Lower lobe of right lung (tissue), 2 donors: Measurements from ENCODE around the gene TNFRSF19. TPM values are rescaled to one million over a fixed set of nuclear protein-coding genes. Genes with fewer than 3 reads are reported as not detected.
A peak's percentile ranks its signal among the peaks of the same experiment; 100 is the strongest.

ENCODE experiments used
- ATAC-seq, 2 donors: fragments of 200-7000 bp; cut with Tn5 transposase; one replicate each; pipeline ENCODE4 v1.9.1; 2020 to 2022; ENCODE audit warnings: mild to moderate bottlenecking in 2 of 2, moderate library complexity in 2 of 2
- DNase-seq: peaks from one replicate; pipeline ENCODE4 v3.0.0-alpha.2; 2020
- H3K27ac ChIP-seq: fragments of 200-600 bp; one replicate; pipeline ENCODE4 v1.8.0; 2022
- H3K27me3 ChIP-seq: fragments of 200-600 bp; one replicate; pipeline ENCODE4 v1.8.0; 2022; ENCODE audit warnings: low read depth
- H3K36me3 ChIP-seq: fragments of 200-600 bp; one replicate; pipeline ENCODE4 v1.8.0; 2022; ENCODE audit warnings: mild to moderate bottlenecking
- H3K4me1 ChIP-seq: fragments of 200-600 bp; one replicate; pipeline ENCODE4 v1.8.0; 2022
- H3K4me3 ChIP-seq: fragments of 200-600 bp; one replicate; pipeline ENCODE4 v1.8.0; 2022; ENCODE audit warnings: mild to moderate bottlenecking
- H3K9me3 ChIP-seq: fragments of 200-600 bp; one replicate; pipeline ENCODE4 v1.8.0; 2022
- intact Hi-C: fragments of 100-400 bp; cut with DNase I; formaldehyde crosslinking; loops from one replicate; pipeline ENCODE4 v1.11.0; 2022
- total RNA-seq: library from RNA; stranded (reverse); fragmentation: NEBNext Ultra II Directional; extraction: Animal tissue kit (Norgen Biotek cat#: 25700); gene quantifications from one replicate; pipeline ENCODE4 v1.2.1, GENCODE V29; 2021
- TF ChIP-seq, protein P1 (sequence below): fragments of 200-600 bp; IDR thresholded peaks from one replicate; pipeline ENCODE4 v1.8.0; 2022; ENCODE audit warnings: antibody characterized with exemption, mild to moderate bottlenecking
- donor health status: DM: no; HTN: yes; CAD: no; lungs with severe emphysema.

Gene TNFRSF19
- total RNA-seq, 1 donor from 2014 or later = 21.1 TPM

GRCh38 chr13:23668562-23668961 is 98.3 kb downstream of the TNFRSF19 start:
- no peak overlapping the region for H3K27ac ChIP-seq
- no peaks in the 10 kb centered on the region for H3K4me1 ChIP-seq
- H3K4me3 ChIP-seq = no peak overlapping the region
- intact Hi-C loops = no loop called here
- H3K27me3 ChIP-seq = no peaks in the 10 kb centered on the region
- TF ChIP-seq, protein P1, sequence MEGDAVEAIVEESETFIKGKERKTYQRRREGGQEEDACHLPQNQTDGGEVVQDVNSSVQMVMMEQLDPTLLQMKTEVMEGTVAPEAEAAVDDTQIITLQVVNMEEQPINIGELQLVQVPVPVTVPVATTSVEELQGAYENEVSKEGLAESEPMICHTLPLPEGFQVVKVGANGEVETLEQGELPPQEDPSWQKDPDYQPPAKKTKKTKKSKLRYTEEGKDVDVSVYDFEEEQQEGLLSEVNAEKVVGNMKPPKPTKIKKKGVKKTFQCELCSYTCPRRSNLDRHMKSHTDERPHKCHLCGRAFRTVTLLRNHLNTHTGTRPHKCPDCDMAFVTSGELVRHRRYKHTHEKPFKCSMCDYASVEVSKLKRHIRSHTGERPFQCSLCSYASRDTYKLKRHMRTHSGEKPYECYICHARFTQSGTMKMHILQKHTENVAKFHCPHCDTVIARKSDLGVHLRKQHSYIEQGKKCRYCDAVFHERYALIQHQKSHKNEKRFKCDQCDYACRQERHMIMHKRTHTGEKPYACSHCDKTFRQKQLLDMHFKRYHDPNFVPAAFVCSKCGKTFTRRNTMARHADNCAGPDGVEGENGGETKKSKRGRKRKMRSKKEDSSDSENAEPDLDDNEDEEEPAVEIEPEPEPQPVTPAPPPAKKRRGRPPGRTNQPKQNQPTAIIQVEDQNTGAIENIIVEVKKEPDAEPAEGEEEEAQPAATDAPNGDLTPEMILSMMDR = no peak
- ATAC-seq (no peak), DNase-seq (no peak)
- H3K9me3 ChIP-seq = no peaks in the 10 kb centered on the region
- peaks cover 8% of the 10 kb centered on the region for H3K36me3 ChIP-seq

- Histone ChIP-seq H3K4me1 (no peaks in the 10 kb centered on the region), H3K27ac (no peak overlapping the region), H3K4me3 (no peak overlapping the region), H3K9me3 (no peaks in the 10 kb centered on the region), H3K36me3 (peaks cover 8% of the 10 kb centered on the region), H3K27me3 (no peaks in the 10 kb centered on the region)
- ATAC-seq = no peak
- DNase-seq = no peak
- intact Hi-C loops = no loop called here
- TF ChIP-seq, protein P1 = no peak
Measured at GRCh38 chr13:23670793-23671192, 100.6 kb downstream of the TNFRSF19 start.

- intact Hi-C loops = no loop called here
- Histone ChIP-seq H3K27me3 (no peaks in the 10 kb centered on the region), H3K27ac (no peak overlapping the region), H3K36me3 (peaks cover 8% of the 10 kb centered on the region), H3K4me1 (no peaks in the 10 kb centered on the region), H3K9me3 (no peaks in the 10 kb centered on the region), H3K4me3 (no peak overlapping the region)
- TF ChIP-seq, protein P1 = no peak
- ATAC-seq (no peak), DNase-seq (no peak)
Measured at GRCh38 chr13:23671377-23671776, 101.2 kb downstream of the TNFRSF19 start.

GRCh38 chr13:23671897-23672296 is 101.7 kb downstream of the TNFRSF19 start:
- Histone ChIP-seq H3K9me3 (no peaks in the 10 kb centered on the region), H3K27me3 (no peaks in the 10 kb centered on the region), H3K4me1 (no peaks in the 10 kb centered on the region), H3K36me3 (peaks cover 8% of the 10 kb centered on the region), H3K27ac (peak overlapping the region; percentile 27), H3K4me3 (no peak overlapping the region)
- no peak for DNase-seq
- TF ChIP-seq, protein P1 = no peak
- ATAC-seq = no peak
- intact Hi-C loops = no loop called here

DNA sequence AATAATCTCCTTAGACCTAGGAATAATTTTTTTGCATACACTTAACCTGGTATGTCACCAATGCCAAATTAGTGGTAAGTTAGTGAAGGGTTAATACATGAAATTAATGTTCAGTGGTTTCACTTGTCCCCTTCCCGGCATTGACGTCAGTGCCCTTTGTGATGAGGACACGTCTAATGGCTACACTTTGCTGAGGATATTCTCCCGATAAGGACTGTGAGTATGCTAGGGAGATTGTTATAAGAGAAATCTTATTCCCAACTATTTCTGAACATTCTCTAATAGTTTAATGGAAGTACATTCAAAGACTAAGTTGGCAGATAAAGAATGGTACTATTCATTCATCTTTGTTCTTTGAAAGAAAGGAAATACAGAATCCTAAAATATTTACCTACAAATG is 102.4 kb downstream of the TNFRSF19 start:
- TF ChIP-seq, protein P1 = no peak

DNA sequence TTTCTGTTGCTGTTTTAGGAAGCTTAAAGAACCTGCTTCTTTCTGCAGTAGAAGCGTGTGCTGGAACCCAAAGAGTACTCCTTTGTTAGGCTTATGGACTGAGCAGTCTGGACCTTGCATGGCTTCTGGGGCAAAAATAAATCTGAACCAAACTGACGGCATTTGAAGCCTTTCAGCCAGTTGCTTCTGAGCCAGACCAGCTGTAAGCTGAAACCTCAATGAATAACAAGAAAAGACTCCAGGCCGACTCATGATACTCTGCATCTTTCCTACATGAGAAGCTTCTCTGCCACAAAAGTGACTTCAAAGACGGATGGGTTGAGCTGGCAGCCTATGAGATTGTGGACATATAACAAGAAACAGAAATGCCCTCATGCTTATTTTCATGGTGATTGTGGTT is 103.1 kb downstream of the TNFRSF19 start:
- no peak overlapping the region for H3K27ac ChIP-seq
- peak; percentile 34 to 50 for ATAC-seq
- H3K9me3 ChIP-seq = no peaks in the 10 kb centered on the region
- H3K4me1 ChIP-seq = no peaks in the 10 kb centered on the region
- peaks cover 8% of the 10 kb centered on the region for H3K36me3 ChIP-seq
- H3K27me3 ChIP-seq = no peaks in the 10 kb centered on the region
- DNase-seq = no peak
- TF ChIP-seq, protein P1 = no peak
- intact Hi-C loops = no loop called here
- H3K4me3 ChIP-seq = no peak overlapping the region

More for the DNA sequence above, 102.4 kb downstream of the TNFRSF19 start:
- Histone ChIP-seq H3K4me1 (no peaks in the 10 kb centered on the region), H3K9me3 (no peaks in the 10 kb centered on the region), H3K27ac (no peak overlapping the region), H3K4me3 (no peak overlapping the region), H3K36me3 (peaks cover 8% of the 10 kb centered on the region), H3K27me3 (no peaks in the 10 kb centered on the region)
- ATAC-seq = peak in 1 of 2 donors; percentile 60
- DNase-seq = no peak
- intact Hi-C loops = no loop called here
